Heart right ventricle (tissue), 16 donors: Measurements from ENCODE around the gene ABCB9. TPM values are rescaled to one million over a fixed set of nuclear protein-coding genes. Genes with fewer than 3 reads are reported as not detected.

Source experiments
- ATAC-seq, 8 donors: fragments of 200-7000 bp; cut with Tn5 transposase; one replicate each; pipeline ENCODE4 v1.9.1; 2020; ENCODE audit warnings: mild to moderate bottlenecking in 8 of 8, moderate library complexity in 8 of 8, moderate number of reproducible peaks in 1 of 8
- DNase-seq, 2 donors: peaks; one replicate each; pipeline ENCODE4 v3.0.0-alpha.2; 2020
- H3K27ac ChIP-seq, 10 donors: fragments of 200-600 bp; sonication (generic) in 2 of 10; one replicate each; pipeline versions ENCODE4 v1.5.0 to v1.8.0; 2020 to 2022; ENCODE audit warnings: mild to moderate bottlenecking in 3 of 10
- H3K27me3 ChIP-seq, 7 donors: fragments of 200-600 bp; one replicate each; pipeline ENCODE4 v1.8.0; 2021 to 2022; ENCODE audit warnings: mild to moderate bottlenecking in 2 of 7
- H3K36me3 ChIP-seq, 9 donors: fragments of 200-600 bp; sonication (generic) in 1 of 9; one replicate each; pipeline versions ENCODE4 v1.5.0 to v1.8.0; 2020 to 2022; ENCODE audit warnings: mild to moderate bottlenecking in 2 of 9
- H3K4me1 ChIP-seq, 9 donors: fragments of 200-600 bp; sonication (generic) in 1 of 9; one replicate each; pipeline versions ENCODE4 v1.5.0 to v1.8.0; 2020 to 2022; ENCODE audit warnings: mild to moderate bottlenecking in 4 of 9
- H3K4me3 ChIP-seq, 10 donors: fragments of 200-600 bp; sonication (generic) in 2 of 10; one replicate each; pipeline versions ENCODE4 v1.5.0 to v1.8.0; 2020 to 2022; ENCODE audit warnings: mild to moderate bottlenecking in 7 of 10, moderate library complexity in 2 of 10
- H3K9me3 ChIP-seq, 11 donors: fragments of 200-600 bp in 10 of 11; sonication (generic) in 2 of 11; one replicate each; pipeline versions ENCODE4 v1.5.0 to v1.8.0; 2013 to 2022; ENCODE audit warnings: mild to moderate bottlenecking in 2 of 11, control low read depth in 1 of 11, moderate library complexity in 1 of 11
- CTCF ChIP-seq, 9 donors: fragments of 200-600 bp; sonication (generic) in 2 of 9; IDR thresholded peaks; one replicate each; pipeline versions ENCODE4 v1.5.0 to v1.8.0; 2021 to 2022; ENCODE audit warnings: antibody characterized with exemption in 9 of 9, mild to moderate bottlenecking in 5 of 9, moderate library complexity in 1 of 9
- WGBS, 2 donors: extraction: QIAGEN DNeasy Blood & Tissue Kit; methylation state at CpG; one replicate each; pipeline ENCODE4 v1.1.7; 2013; ENCODE audit warnings: inconsistent platforms in 1 of 2; 5-methylcytosine and 5-hydroxymethylcytosine counted together
- intact Hi-C, 10 donors: fragments of 100-400 bp; cut with DNase I; formaldehyde crosslinking; loops; one replicate each; pipeline versions ENCODE4 v1.11.1 to v1.14.2; 2022
- polyA plus RNA-seq, 2 donors: library from polyadenylated mRNA; stranded (reverse); fragments of 200-250 nt; gene quantifications; one replicate each; pipeline ENCODE4 v1.2.3, GENCODE V29; 2013
- total RNA-seq, 10 donors: library from RNA; stranded (reverse); fragmentation: NEBNext Ultra II Directional in 3 of 10; extraction: Animal tissue kit (Norgen Biotek cat#: 25700) in 3 of 10; gene quantifications; one replicate each; pipeline versions ENCODE4 v1.2.1 to v1.2.4, GENCODE V29; 2021 to 2023
- donor health status: Arrhythmogenic right ventricular cardiomyopathy.
- donor health status: ischemic (EF 13 %, LVEDD 7.1; RV severe dilation, severe dysfunction).
- donor health status: healthy with polysubstance abuse.
- donor health status: DM: no; HTN: yes; CAD: no.
- donor health status: DM: no; HTN: no; CAD: no.
- donor health status: ischemic (EF 25% LVEDD 6.9; RV normal size, moderate dysfunction).
- donor health status: ischemic (EF 25% LVEDD 5.7; RV mildly dilated, moderate dysfunction).
- donor health status: healthy.
- donor health status: DM: yes; HTN: yes; CAD: no.
- donor health status: Ischemic cardiomyopathy.
- donor health status: ischemic (EF 35%, LVEDD 5.7; RV mildly dilated, moderate dysfunction).
- donor health status: nonischemic (EF 11% LVEDD 7.7; RV severe dilation, severe dysfunction).
- donor health status: DM: yes; HTN: yes; CAD: no.
- donor health status: PGD.
- donor health status: ischemic (EF 29% LVEDD 5.4; RV normal size, mild dysfunction).
- donor health status: nonischemic (EF 23%, LVEDD 6.1; RV moderate dilation, normal function).

The ABCB9 gene
- total and polyA plus RNA-seq, 12 donors: 1.9 to 6.0 (median 4.5) TPM

DNA sequence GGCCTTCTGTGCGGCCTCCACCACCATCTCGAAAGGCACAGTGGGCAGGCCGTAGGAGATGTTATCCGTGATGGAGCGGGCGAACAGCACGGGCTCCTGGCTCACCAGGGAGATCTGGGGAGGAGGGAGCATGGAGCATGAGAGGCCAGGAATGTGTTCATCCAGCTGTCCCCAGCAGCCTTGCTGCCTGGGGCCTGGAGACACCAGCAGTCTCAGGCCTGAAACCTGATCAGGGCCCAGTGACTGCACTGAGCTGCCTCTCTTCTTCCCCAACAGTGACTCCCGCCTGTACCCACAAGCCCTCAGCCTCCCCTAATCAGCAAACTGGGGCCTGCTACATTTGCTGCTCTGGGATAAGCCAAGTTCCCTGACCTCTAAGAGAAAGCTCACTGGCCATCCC lies 30.9 kb downstream of the ABCB9 start:
- ATAC-seq (peak in 1 of 8 donors; percentile 18), DNase-seq (no peak)
- intact Hi-C loops: no loop called here
- no peak overlapping the region for H3K27ac ChIP-seq
- H3K9me3 ChIP-seq: no peaks in the 10 kb centered on the region
- TF ChIP-seq CTCF (IDR thresholded peaks at IDR 0.05): no peak
- H3K27me3 ChIP-seq: no peaks in the 10 kb centered on the region
- H3K36me3 ChIP-seq: peaks cover 0 to 80% (median 4%) of the 10 kb centered on the region in 9 donors
- H3K4me3 ChIP-seq: no peak overlapping the region
- H3K4me1 ChIP-seq: no peaks in the 10 kb centered on the region
- 92 to 93% methylated on average over 8 of the region's 8 CpGs for WGBS, 2 donors

GRCh38 chr12:122934722-122935121 lies 31.5 kb downstream of the ABCB9 start:
- Histone ChIP-seq H3K4me1 (no peaks in the 10 kb centered on the region), H3K9me3 (no peaks in the 10 kb centered on the region), H3K27ac (no peak overlapping the region), H3K36me3 (peaks cover 0 to 80% (median 4%) of the 10 kb centered on the region in 9 donors), H3K4me3 (no peak overlapping the region), H3K27me3 (no peaks in the 10 kb centered on the region)
- no peak for DNase-seq
- intact Hi-C loops: no loop called here
- 74 to 76% methylated on average over 3 of the region's 3 CpGs for WGBS, 2 donors
- no peak for ATAC-seq
- TF ChIP-seq CTCF (IDR thresholded peaks at IDR 0.05): no peak

DNA sequence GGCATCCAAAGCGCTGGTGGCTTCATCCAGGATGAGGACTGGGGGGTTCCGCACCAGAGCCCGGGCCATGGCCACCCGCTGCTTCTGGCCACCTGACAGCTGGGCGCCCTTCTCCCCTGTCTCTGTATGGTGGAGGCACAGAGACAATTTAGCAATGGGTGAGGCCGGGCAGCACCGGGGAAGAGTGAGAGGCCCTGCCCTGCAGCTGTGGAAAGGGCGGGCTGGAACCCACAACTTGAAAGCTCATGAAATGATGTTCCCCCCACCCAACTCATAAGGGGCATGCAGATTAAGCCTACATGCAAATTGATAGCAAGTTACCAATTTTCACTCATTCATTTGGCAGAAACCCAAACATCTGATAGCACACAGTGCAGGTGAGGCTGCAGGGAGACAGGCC lies 34.1 kb downstream of the ABCB9 start:
- no peak for TF ChIP-seq CTCF (IDR thresholded peaks at IDR 0.05)
- WGBS, 2 donors: 96% methylated on average over 8 of the region's 8 CpGs
- no peaks in the 10 kb centered on the region for H3K4me1 ChIP-seq
- H3K27ac ChIP-seq: no peak overlapping the region
- peaks cover 0 to 59% (median 4%) of the 10 kb centered on the region in 9 donors for H3K36me3 ChIP-seq
- ATAC-seq (no peak), DNase-seq (no peak)
- no peak overlapping the region for H3K4me3 ChIP-seq
- no peaks in the 10 kb centered on the region for H3K9me3 ChIP-seq
- intact Hi-C loops: no loop called here
- no peaks in the 10 kb centered on the region for H3K27me3 ChIP-seq

GRCh38 chr12:122929812-122930211 lies 36.5 kb downstream of the ABCB9 start:
- 95 to 98% methylated on average over 23 of the region's 23 CpGs for WGBS, 2 donors
- DNase-seq: no peak

More at GRCh38 chr12:122929812-122930211, 36.5 kb downstream of the ABCB9 start:
- peak in 2 of 8 donors; percentile 29 to 50 for ATAC-seq
- H3K9me3 ChIP-seq: no peaks in the 10 kb centered on the region
- H3K27ac ChIP-seq: no peak overlapping the region
- H3K27me3 ChIP-seq: no peaks in the 10 kb centered on the region
- no peak overlapping the region for H3K4me3 ChIP-seq
- TF ChIP-seq CTCF (IDR thresholded peaks at IDR 0.05): no peak
- peaks cover 0 to 43% (median 0%) of the 10 kb centered on the region in 9 donors for H3K36me3 ChIP-seq
- no peaks in the 10 kb centered on the region for H3K4me1 ChIP-seq
- intact Hi-C loops: no loop called here
